Fibroblast of lung (primary cell): ENCODE results near the gene ZNF469. TPM values are rescaled to one million over a fixed set of nuclear protein-coding genes. Genes with fewer than 3 reads are reported as not detected.

Experiments
- DNase-seq, 2 donors: peaks; one replicate each; pipeline versions ENCODE4 v3.0.0 to v3.0.0-alpha.2; 2010; ENCODE audit warnings: low read depth in 2 of 2
- H2AFZ ChIP-seq: 2 replicates; pipeline ENCODE4 v1.5.1; 2012; ENCODE audit warnings: low read length, control low read depth, inconsistent platforms
- H3K27ac ChIP-seq: 2 replicates; pipeline ENCODE4 v1.5.1; 2011; ENCODE audit warnings: low read length, control low read depth; ENCODE audit not compliant: insufficient read depth
- H3K27me3 ChIP-seq: 2 replicates; pipeline ENCODE4 v1.5.1; 2011; ENCODE audit warnings: mild to moderate bottlenecking, low read length; ENCODE audit not compliant: control insufficient read depth, insufficient read depth
- H3K36me3 ChIP-seq: 2 replicates; pipeline ENCODE4 v1.5.1; 2011; ENCODE audit warnings: low read length; ENCODE audit not compliant: control insufficient read depth, insufficient read depth
- H3K4me1 ChIP-seq: 2 replicates; pipeline ENCODE4 v1.5.1; 2011; ENCODE audit warnings: low read length; ENCODE audit not compliant: control insufficient read depth, insufficient read depth; ENCODE audit errors: extremely low read depth
- H3K4me2 ChIP-seq: 2 replicates; pipeline ENCODE4 v1.5.1; 2011; ENCODE audit warnings: low read length, control low read depth; ENCODE audit not compliant: insufficient read depth; ENCODE audit errors: extremely low read depth
- H3K4me3 ChIP-seq, 4 experiments: fragments of 200-600 bp in 1 of 4; sonication (generic) in 1 of 4; replicated peaks in 1 of 4; 2 replicates each; pipeline ENCODE4 v1.5.1; 2011 to 2016; ENCODE audit warnings: low read length in 4 of 4, low read depth in 3 of 4, mild to moderate bottlenecking in 3 of 4, control low read depth in 2 of 4, inconsistent platforms in 1 of 4, mixed read lengths in 1 of 4; ENCODE audit not compliant: insufficient read depth in 1 of 4; ENCODE audit errors: control extremely low read depth in 1 of 4
- H3K79me2 ChIP-seq: 2 replicates; pipeline ENCODE4 v1.5.1; 2012; ENCODE audit warnings: mild to moderate bottlenecking, low read length, inconsistent platforms; ENCODE audit not compliant: control insufficient read depth, insufficient read depth
- H3K9ac ChIP-seq: 2 replicates; pipeline ENCODE4 v1.5.1; 2011; ENCODE audit warnings: mild to moderate bottlenecking, low read length, control low read depth; ENCODE audit not compliant: insufficient read depth
- H3K9me3 ChIP-seq: 2 replicates; pipeline ENCODE4 v1.5.1; 2012; ENCODE audit warnings: low read depth, low read length; ENCODE audit not compliant: control insufficient read depth, insufficient read depth
- H4K20me1 ChIP-seq: 2 replicates; pipeline ENCODE4 v1.5.1; 2011; ENCODE audit warnings: low read length; ENCODE audit not compliant: control insufficient read depth, insufficient read depth; ENCODE audit errors: extremely low read depth
- EZH2 ChIP-seq: IDR thresholded peaks from 2 replicates; pipeline ENCODE4 v1.5.1; 2012; ENCODE audit warnings: low read length, control low read depth, mild to moderate bottlenecking; ENCODE audit errors: missing control alignments
- polyA plus RNA-seq, 2 donors: library from polyadenylated mRNA; depleted of rRNA in 1 of 2; stranded (reverse) in 1 of 2; unstranded in 1 of 2; fragments of >200 nt; gene quantifications; 2 replicates each; pipeline ENCODE4 v1.2.1, GENCODE V29; 2011 to 2012; ENCODE audit warnings: missing spikeins in 1 of 2
- total RNA-seq: library from RNA; depleted of rRNA; stranded (reverse); fragments of >200 nt; gene quantifications from 2 replicates; pipeline ENCODE4 v1.2.1, GENCODE V29; 2014
- TF ChIP-seq, protein P1 (sequence below), 2 donors: IDR thresholded peaks in 1 of 2; conservative IDR thresholded peaks in 1 of 2; 1 replicate in 1 of 2; 2 replicates in 1 of 2; pipeline ENCODE4 v1.5.1; 2011 to 2012; ENCODE audit warnings: low read length in 2 of 2, control low read depth in 1 of 2, inconsistent platforms in 1 of 2, low read depth in 1 of 2, mild to moderate bottlenecking in 1 of 2

ZNF469 gene
- total and polyA plus RNA-seq, 2 donors (not counting 1 experiment from before 2014, with no cell fraction given) = 0.82 to 1.5 TPM

DNA sequence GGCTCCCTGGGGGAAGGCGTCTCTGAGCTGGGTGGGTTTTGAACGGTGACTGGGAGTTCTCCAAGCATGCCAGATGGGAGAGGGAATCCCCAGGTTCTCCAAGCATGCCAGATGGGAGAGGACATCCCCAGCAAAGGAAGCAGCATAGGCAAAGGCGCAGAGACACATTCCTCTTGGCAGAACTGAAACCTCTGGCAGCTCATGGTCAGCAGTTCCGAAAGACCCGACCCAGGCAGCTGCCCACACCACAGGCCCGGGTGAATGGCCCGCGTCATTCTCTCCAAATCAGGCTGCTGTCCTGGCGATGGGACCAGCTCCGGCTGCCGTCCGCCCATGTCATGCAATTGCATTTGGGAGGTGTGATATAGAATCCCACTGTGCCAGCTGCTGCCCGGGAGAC, 8.0 kb downstream of the ZNF469 start:
- Histone ChIP-seq H3K4me3 (no peak overlapping the region), H3K79me2 (peaks cover 1% of the 10 kb centered on the region), H3K9me3 (no peaks in the 10 kb centered on the region), H3K4me2 (no peak overlapping the region), H3K4me1 (peaks cover 9% of the 10 kb centered on the region), H3K27ac (no peak overlapping the region), H2AFZ (no peak overlapping the region), H3K27me3 (no peaks in the 10 kb centered on the region), H3K36me3 (peaks cover 1% of the 10 kb centered on the region), H4K20me1 (no peaks in the 10 kb centered on the region), H3K9ac (no peak overlapping the region)
- TF ChIP-seq, protein P1, sequence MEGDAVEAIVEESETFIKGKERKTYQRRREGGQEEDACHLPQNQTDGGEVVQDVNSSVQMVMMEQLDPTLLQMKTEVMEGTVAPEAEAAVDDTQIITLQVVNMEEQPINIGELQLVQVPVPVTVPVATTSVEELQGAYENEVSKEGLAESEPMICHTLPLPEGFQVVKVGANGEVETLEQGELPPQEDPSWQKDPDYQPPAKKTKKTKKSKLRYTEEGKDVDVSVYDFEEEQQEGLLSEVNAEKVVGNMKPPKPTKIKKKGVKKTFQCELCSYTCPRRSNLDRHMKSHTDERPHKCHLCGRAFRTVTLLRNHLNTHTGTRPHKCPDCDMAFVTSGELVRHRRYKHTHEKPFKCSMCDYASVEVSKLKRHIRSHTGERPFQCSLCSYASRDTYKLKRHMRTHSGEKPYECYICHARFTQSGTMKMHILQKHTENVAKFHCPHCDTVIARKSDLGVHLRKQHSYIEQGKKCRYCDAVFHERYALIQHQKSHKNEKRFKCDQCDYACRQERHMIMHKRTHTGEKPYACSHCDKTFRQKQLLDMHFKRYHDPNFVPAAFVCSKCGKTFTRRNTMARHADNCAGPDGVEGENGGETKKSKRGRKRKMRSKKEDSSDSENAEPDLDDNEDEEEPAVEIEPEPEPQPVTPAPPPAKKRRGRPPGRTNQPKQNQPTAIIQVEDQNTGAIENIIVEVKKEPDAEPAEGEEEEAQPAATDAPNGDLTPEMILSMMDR (conservative IDR thresholded peaks at IDR 0.05 in 1 of 2, IDR thresholded peaks at IDR 0.05 in 1 of 2; ENCODE audit: low read depth in 1 of 2, low read length in 2 of 2) = no peak
- TF ChIP-seq EZH2 = no peak
- no peak for DNase-seq

DNA sequence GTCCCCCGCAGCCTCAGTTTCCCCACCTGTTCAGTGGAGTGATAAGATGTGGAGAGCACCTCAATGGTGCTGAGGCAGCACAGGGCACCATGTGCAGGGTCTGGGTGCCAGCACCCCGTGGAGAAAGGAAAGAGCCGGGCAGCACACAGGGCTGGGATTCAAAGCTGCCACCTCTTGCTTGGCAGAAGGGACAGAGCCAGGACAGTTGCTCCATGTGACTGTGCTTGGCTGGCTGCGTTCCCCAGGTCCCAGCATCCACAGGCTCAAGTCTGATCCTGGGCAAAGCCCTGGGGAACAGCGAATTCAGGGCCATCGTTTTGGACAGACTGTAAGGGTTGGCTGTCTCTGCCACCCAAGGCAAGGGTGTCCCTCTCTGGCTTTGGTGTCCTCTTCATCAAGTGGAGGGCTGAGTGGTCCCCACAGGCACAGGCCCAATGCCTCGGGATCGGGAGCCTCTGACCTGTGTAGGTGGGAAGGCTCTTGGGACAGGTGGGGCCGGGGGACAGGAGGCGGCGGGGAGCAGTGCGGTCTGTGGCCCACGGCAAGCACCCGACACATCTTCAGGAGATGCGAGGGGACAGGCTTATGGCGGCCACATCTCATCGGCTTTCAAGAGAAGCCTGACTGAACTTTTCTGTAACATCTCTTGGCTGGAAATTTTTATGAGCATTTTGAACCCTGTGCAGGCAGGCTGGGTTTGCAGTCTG, 8.5 kb downstream of the ZNF469 start:
- no peak overlapping the region for H3K4me2 ChIP-seq
- H3K27ac ChIP-seq = no peak overlapping the region
- no peaks in the 10 kb centered on the region for H4K20me1 ChIP-seq
- H3K27me3 ChIP-seq = no peaks in the 10 kb centered on the region
- no peaks in the 10 kb centered on the region for H3K9me3 ChIP-seq
- no peak overlapping the region for H3K9ac ChIP-seq
- peaks cover 9% of the 10 kb centered on the region for H3K4me1 ChIP-seq
- TF ChIP-seq, protein P1 (conservative IDR thresholded peaks at IDR 0.05 in 1 of 2, IDR thresholded peaks at IDR 0.05 in 1 of 2; ENCODE audit: low read depth in 1 of 2, low read length in 2 of 2) = no peak
- TF ChIP-seq EZH2 = no peak
- H3K79me2 ChIP-seq = peaks cover 1% of the 10 kb centered on the region
- no peak overlapping the region for H3K4me3 ChIP-seq
- H2AFZ ChIP-seq = no peak overlapping the region
- no peak for DNase-seq
- peaks cover under 1% of the 10 kb centered on the region for H3K36me3 ChIP-seq

DNA sequence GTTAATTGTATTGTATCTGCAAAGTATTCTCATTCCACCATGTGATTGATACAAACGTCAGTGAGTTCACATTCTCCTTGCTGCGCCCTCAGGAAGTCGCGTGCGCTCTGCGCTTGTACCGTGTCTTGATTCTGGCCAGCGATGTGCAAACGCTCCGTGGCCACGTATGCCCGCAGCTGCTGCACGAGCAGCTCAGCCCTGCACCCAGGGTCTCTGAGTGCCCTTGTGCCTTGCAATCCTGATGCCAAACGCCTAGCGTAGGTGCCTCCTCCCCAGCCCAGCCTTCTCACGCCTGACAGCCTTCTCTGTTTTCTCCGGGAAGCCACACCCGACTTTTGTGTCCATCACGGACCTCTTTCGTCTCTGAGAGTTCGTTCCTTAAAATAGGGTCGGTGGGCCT, 9.4 kb downstream of the ZNF469 start:
- Histone ChIP-seq H3K36me3 (no peaks in the 10 kb centered on the region), H3K9ac (no peak overlapping the region), H3K4me1 (peaks cover 3% of the 10 kb centered on the region), H3K4me2 (no peak overlapping the region), H4K20me1 (no peaks in the 10 kb centered on the region), H3K79me2 (no peaks in the 10 kb centered on the region), H3K4me3 (no peak overlapping the region), H3K27me3 (no peaks in the 10 kb centered on the region), H3K27ac (no peak overlapping the region), H3K9me3 (no peaks in the 10 kb centered on the region), H2AFZ (no peak overlapping the region)
- TF ChIP-seq, protein P1 (conservative IDR thresholded peaks at IDR 0.05 in 1 of 2, IDR thresholded peaks at IDR 0.05 in 1 of 2; ENCODE audit: low read depth in 1 of 2, low read length in 2 of 2) = no peak
- TF ChIP-seq EZH2 = no peak
- no peak for DNase-seq
